ENCODE measurements around the gene CD276.

DNA sequence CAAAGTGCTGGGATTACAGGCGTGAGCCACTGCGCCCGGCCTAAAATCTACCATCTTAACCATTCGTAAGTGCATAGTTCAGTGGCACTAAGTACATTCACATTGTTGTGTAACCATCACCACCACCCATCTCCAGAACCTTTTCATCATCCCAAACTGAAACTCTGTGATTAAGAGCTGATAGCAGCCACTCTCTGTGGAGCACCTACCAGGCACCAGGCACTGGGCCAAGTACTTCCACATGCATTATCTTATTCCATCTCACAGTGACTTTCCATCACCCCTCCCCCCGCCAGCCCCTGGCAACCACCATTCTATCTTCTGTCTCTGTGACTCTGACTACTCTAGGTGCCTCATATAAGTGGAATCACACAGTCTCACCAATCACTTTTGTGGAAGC, 71.3 kb downstream of the CD276 start:
- TF ChIP-seq EP300 (IDR thresholded peaks at IDR 0.05) = no peak
- TF ChIP-seq, protein P1, sequence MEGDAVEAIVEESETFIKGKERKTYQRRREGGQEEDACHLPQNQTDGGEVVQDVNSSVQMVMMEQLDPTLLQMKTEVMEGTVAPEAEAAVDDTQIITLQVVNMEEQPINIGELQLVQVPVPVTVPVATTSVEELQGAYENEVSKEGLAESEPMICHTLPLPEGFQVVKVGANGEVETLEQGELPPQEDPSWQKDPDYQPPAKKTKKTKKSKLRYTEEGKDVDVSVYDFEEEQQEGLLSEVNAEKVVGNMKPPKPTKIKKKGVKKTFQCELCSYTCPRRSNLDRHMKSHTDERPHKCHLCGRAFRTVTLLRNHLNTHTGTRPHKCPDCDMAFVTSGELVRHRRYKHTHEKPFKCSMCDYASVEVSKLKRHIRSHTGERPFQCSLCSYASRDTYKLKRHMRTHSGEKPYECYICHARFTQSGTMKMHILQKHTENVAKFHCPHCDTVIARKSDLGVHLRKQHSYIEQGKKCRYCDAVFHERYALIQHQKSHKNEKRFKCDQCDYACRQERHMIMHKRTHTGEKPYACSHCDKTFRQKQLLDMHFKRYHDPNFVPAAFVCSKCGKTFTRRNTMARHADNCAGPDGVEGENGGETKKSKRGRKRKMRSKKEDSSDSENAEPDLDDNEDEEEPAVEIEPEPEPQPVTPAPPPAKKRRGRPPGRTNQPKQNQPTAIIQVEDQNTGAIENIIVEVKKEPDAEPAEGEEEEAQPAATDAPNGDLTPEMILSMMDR (IDR thresholded peaks at IDR 0.05) = no peak
